ENCODE data around the gene NR5A2.

NR5A2 gene

DNA sequence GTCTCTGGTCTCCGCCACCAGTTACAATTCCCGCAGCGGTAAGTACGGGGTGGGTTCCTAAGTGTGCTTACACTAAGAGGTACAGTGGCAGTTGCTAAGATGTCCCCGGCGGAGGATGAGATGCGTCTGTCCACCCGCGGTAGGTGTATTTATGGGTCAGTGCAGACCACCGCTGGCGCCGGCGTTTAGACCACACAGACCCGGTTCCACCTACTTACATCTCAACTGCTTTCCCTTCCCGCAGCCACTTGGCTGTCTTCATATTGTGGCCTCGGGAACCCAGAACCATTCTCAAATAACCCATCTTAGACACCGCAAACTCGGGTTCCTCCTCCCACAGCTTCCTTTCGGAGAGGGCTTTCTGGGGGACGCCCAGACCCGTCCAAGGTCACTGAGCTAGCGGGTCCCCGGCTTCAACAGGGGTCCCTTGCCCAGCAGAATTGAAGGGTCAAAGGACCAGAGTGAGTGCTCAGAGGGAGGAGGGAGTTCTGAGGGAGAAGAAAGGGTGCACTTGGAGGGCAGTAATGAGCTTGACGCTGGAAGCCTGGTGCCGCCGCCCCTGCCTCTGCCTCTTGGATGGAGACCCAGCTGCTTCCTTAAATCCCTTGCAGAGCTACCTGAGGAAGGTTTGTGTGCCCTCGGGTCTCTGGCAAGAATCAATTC lies 8.6 kb downstream of the NR5A2 start:
- in situ Hi-C loops (cut with MboI; ENCODE audit: low sequenced_read_pairs) = no loop called here

DNA sequence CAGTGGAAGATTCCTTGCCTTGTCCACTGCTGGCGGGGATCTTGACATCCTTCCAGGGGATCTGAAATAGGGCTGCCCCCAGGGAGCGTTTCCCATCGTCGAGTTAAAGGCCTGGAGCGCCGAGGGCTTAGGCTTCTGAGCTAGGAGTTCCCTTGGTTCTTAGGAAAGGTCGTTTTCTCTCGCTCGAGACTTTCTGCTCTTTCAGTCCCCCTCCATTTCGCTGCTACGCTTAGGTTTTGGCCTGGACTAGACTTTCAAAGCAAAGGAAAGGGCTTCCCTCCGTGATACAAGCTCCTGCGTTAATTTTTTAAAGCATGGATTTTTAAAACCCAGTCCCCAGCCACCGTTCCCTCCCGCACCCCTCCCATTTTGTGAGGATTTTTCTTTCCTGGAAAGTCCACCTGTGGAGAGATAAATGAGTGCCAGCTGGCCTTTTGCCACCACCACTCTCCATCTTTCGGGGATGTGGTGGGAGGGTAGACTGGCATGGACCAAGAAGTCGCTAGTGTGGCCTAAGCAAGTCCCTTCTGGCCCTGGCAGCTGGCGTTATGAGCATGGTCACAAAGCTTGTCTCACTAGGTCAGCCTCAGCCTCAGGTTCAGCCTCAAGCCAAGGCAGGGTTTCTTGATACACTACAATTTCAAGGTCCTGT lies 9.2 kb downstream of the NR5A2 start:
- in situ Hi-C loops (cut with MboI; ENCODE audit: low sequenced_read_pairs) = no loop called here

GRCh38 chr1:200037501-200037900 lies 10.0 kb downstream of the NR5A2 start:
- in situ Hi-C loops (cut with MboI; ENCODE audit: low sequenced_read_pairs) = no loop called here

DNA sequence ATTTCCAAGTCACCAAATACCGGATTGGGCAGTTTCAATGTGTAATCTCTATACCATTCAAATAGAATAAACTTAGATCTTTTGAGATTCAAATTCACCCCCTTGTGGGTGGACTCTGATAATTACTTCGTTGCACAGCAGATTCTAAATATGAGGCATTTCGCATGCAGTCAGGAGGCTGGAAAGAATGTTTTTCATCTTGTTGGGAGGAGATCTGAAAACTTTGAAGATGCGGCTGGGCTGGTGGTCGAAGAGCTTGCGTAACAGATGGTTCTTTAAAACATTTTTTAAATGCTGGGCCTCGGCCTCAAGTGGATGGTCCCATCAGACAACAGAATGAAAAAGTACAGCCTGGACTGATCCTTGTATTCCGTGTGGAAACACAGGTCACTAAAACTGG lies 10.4 kb downstream of the NR5A2 start:
- in situ Hi-C loops (cut with MboI; ENCODE audit: low sequenced_read_pairs) = no loop called here

- in situ Hi-C loops (cut with MboI; ENCODE audit: low sequenced_read_pairs) = no loop called here
Observed at GRCh38 chr1:200038325-200038980, 10.9 kb downstream of the NR5A2 start.

DNA sequence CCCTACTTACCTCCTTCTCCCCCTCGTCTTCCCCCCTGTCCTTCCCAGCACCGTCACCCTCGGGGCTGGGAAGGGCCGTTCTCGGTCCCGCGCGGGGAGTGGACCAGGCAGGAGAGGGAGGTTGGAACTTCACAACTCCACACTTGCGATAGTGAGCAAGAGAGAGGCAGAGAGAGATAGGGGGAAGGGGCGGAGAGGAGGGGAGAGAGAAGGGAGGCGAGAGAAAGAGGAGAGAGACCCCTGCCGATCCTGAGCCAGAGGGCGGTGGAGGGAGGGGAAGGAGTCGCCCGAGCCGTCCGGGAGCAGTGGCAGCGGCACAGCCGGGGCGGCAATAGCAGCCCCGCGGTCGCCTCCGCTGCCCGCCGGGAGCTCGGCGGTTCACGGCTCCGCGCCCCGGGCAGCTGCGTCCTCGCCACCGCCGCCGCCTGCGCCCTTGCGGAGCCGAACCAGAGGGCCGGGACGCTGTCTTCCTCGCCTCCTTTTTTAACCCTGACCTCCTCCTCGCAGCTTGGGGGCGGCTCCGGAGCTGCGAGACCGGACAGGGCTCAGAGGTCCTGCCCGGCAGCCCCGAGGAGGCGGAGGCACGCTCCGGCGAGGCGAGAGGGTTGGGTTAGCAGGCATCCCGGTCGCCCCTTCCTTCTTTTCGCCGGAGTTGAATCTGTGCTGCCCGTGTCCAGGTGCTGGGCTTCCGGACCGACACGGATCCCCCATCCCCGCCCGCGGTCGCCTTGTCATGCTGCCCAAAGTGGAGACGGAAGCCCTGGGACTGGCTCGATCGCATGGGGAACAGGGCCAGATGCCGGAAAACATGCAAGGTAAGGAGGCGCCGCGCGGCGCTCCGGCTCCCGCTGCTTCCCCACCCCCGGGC lies 11.7 kb downstream of the NR5A2 start:
- in situ Hi-C loops (cut with MboI; ENCODE audit: low sequenced_read_pairs) = no loop called here

DNA sequence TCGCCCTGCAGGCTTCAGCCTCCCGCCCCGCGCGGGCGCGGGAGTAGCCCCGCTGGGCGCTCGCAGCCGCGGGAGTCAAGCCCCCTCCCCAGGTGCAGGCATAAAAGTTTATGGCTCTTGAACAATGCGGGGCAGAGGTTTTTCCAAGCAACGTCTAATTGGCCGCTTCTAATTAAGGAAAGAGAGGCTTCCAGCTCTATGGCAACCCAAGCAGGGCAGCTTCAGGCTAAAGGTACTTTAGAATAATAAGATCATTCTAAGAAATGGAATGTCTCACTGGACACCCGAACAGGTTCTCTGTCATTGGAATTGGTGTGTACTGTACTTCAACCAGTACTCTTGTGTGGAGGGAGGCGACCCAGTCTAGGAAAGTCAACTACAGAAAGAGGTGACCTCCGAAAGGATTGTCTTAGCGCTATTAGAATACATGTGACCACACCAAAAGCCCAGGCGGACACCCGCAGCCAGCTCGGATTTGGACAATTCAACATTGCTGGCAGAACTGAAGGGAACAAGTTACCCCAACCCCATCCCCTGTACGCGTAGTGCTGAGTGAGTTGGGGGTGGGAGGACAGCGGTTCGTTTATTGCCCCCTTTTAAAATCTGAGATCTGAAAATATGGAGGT lies 12.5 kb downstream of the NR5A2 start:
- in situ Hi-C loops (cut with MboI; ENCODE audit: low sequenced_read_pairs) = no loop called here

DNA sequence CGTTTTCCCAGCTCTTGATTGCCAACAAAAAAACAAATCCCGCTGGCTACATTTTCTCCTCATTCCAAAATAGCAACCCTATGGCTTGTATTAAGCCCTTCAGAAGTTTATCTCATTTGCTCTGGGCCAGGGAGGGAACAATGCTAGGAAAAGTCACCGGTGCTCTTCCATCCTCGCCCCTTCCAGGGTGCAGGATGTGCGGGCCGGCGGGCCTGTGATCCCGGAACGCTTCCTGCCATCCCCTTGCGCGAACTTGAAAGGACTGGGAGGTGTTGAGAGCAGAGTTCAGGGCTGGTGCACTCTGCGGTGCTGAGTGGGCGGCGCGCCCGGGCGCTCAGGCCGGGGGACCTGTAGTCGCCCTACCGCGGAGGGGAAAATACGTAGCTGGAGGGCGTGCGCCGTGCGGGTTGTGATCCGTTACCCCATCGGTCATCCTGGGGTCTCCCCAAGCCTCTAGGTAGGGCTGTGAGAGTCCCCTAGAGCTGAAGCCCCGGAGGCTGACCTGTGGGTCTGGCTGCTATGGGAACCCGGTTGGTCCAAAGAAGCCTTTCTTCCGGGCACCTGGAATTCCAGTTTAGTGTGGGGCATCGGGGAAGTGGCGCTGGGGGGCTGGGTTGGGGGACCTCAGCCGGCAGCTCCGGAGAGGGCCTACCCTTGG lies 13.1 kb downstream of the NR5A2 start:
- in situ Hi-C loops (cut with MboI; ENCODE audit: low sequenced_read_pairs) = no loop called here

DNA sequence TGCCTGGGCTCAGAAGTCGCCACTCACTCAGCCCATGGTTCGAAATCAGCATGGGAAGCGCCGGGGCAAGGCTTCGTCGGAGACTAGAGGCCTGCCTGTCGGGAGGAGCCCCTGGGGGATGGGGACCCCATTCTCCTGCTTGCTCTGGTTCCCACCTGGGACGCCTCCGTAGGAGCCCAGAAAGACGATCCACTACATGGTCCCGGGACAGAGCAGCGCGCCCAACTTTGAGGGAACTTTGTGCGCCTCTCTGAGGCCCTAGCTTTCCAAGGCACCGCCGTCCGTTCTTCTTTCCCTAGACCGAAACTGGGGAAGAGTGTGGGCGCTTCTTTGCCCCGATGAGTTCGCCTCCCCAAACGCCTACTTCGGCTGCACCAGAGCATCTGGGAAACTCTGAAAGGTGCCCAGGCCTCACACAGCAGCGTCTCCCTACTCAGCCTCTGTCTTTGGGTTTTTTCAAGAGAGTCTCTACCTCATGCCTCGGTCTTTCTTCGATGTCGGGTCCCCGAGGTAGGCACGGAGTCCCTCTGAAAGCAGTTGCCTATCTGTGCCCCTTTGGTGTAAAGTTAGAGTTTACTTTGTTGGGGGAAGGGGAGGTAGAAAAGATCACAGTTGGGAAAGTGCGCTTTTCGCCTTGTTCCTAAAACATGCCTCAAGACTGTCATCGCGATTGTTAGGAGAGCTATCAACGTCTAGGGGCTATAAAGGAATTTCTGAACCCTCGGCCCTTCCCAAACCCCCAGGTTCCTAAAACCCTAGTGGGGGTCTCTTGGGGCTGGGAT lies 14.0 kb downstream of the NR5A2 start:
- in situ Hi-C loops (cut with MboI; ENCODE audit: low sequenced_read_pairs) = no loop called here

DNA sequence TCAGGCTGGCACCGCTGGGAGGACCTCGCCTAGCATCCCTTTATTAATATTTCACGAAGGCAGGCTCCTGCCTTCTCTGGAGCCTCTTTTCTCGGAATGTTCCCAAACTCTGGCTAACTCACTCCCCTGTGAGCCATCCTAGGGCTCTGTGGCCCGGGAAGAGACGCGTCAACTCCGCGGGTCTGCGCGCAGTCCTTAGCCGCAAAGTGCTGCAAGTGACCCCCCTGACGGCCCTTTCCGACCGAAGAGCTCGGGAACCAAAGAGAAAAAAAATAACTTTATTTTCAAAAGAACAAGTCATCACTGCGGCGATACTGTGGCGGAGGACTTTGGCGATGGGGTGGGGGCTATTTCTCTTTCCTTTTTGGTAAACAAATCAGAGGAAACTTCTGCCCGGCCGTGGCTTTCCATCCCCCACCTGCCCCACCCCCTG lies 14.6 kb downstream of the NR5A2 start:
- in situ Hi-C loops (cut with MboI; ENCODE audit: low sequenced_read_pairs) = no loop called here

- in situ Hi-C loops (cut with MboI; ENCODE audit: low sequenced_read_pairs) = no loop called here
Observed at GRCh38 chr1:200042552-200043335, 15.2 kb downstream of the NR5A2 start.

GRCh38 chr1:200043336-200043668 lies 15.8 kb downstream of the NR5A2 start:
- in situ Hi-C loops (cut with MboI; ENCODE audit: low sequenced_read_pairs) = no loop called here

DNA sequence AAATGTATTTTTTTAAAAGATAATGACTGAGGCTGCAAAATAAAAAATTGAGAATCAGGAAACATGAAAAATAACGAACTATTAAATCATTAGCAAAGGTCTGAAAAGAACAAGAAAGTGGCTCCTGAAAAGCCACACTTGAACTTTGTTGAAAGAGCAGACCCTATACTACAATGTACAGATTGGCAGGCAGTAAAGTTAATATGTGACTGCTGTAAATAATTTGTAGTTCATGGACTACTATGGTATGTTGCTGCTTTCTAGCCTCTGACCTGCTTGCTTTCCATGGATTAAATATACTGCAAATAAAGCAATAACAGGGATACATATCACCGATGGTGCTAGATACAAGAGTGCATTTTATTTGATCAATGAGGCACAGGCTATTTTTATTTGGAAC lies 18.6 kb downstream of the NR5A2 start:
- in situ Hi-C loops (cut with MboI; ENCODE audit: low sequenced_read_pairs) = no loop called here

GRCh38 chr1:200048244-200048643 lies 20.7 kb downstream of the NR5A2 start:
- in situ Hi-C loops (cut with MboI; ENCODE audit: low sequenced_read_pairs) = no loop called here

GRCh38 chr1:200049810-200050209 lies 22.3 kb downstream of the NR5A2 start:
- in situ Hi-C loops (cut with MboI; ENCODE audit: low sequenced_read_pairs) = no loop called here

DNA sequence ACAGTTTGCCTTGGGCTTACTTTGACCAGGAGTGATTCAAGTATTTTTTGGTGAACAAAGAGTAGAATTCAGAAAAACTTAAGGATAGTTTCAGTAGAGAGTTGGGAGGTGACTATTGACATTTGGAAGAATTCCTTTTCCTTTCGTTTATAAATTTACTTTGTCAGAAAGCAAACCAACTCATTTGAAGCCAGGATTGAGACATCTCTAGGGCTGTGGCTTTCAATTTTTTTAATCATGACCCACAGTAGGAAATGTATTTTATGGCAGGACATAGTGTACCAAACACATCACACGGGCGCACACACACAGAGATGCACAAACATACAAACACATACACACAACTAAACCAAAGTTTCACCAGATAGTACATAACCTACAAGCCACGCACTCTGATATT lies 24.1 kb downstream of the NR5A2 start:
- in situ Hi-C loops (cut with MboI; ENCODE audit: low sequenced_read_pairs) = no loop called here

GRCh38 chr1:200053091-200053490 lies 25.6 kb downstream of the NR5A2 start:
- in situ Hi-C loops (cut with MboI; ENCODE audit: low sequenced_read_pairs) = no loop called here

DNA sequence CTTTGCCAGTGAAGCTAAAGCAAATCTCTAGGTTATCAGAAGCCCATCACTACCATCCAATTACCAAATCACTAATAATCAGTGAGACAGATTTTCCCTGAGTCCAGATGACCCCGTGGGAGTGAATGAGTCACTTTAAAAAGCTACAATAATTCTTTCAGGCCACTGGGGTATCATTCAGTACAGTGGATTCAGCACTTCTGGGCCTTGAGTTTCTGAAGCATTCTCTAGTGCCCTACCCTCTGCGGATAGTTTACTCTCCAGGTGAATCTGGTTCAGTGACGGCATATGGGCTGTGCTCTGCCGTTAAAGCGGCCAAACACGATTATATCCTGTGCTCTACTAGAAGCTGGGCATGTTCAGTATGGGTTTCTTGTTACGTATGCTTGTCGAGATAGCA lies 26.1 kb downstream of the NR5A2 start:
- in situ Hi-C loops (cut with MboI; ENCODE audit: low sequenced_read_pairs) = no loop called here

GRCh38 chr1:200058341-200058740 lies 30.8 kb downstream of the NR5A2 start:
- in situ Hi-C loops (cut with MboI; ENCODE audit: low sequenced_read_pairs) = no loop called here
